ENCODE measurements around the gene DSP.

DNA sequence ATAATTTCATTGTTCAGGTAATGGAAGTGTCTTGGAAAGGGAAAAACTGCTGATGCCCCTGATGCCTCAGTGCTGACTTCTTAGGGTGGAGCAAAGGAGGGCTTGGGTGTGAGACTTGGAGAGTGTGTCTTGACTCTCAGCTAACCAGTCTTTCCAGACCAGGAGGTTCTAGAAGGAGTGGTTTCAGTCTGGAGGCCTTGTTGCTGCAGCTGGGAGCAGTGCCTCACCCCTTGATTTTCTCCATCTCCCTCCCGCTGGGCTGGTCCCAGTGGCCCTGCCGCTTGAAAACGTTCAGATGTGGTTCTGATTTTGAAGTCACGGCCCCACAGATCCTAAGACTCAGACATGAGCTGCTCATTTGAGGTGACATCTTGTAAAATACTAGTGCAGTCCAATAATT, 5.4 kb downstream of the DSP start:
- TF ChIP-seq, protein P1, sequence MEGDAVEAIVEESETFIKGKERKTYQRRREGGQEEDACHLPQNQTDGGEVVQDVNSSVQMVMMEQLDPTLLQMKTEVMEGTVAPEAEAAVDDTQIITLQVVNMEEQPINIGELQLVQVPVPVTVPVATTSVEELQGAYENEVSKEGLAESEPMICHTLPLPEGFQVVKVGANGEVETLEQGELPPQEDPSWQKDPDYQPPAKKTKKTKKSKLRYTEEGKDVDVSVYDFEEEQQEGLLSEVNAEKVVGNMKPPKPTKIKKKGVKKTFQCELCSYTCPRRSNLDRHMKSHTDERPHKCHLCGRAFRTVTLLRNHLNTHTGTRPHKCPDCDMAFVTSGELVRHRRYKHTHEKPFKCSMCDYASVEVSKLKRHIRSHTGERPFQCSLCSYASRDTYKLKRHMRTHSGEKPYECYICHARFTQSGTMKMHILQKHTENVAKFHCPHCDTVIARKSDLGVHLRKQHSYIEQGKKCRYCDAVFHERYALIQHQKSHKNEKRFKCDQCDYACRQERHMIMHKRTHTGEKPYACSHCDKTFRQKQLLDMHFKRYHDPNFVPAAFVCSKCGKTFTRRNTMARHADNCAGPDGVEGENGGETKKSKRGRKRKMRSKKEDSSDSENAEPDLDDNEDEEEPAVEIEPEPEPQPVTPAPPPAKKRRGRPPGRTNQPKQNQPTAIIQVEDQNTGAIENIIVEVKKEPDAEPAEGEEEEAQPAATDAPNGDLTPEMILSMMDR (IDR thresholded peaks at IDR 0.05), result no peak
- no peak for TF ChIP-seq POLR2A (IDR thresholded peaks at IDR 0.05)
